Tracheal epithelial cell (primary cell): ENCODE data around the gene PPP1R2C. TPM values are rescaled to one million over a fixed set of nuclear protein-coding genes. Genes with fewer than 3 reads are reported as not detected.

Experiments
- total RNA-seq: library from RNA; depleted of rRNA; stranded (reverse); fragments of >200 nt; gene quantifications from 2 replicates; pipeline ENCODE4 v1.2.1, GENCODE V29; 2014

The PPP1R2C gene
- total RNA-seq, result not detected in 2 replicates

DNA sequence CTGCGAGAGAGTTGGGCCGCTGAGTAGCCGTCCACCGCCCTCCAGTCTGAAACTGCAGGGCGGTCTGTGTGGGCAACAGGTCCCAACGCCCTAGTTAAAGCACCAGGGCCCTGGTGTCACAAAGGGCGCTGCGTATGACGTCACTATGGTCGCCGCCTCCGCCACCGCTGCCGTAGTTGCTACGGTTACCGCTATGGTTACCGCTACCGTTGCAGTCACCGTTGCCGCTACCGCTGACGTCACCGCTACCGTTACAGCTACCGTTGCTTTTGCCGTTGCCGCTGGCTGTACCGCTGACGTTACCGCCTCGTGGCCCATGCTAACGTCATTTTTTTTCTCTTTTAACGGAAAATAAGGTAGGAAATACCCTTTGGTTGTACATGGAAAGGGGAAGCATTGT, at the start of gene PPP1R2C:
PPP1R2C (minus strand) TSS at position 68 of the 400 bp plus-strand sequence. CDS start 84 bp downstream, outside the sequence.

